Brain pericyte (primary cell): ENCODE data around the gene ITGB7.

Experiments
- DNase-seq: peaks from one replicate; pipeline ENCODE4 v3.0.0-alpha.2; 2012; ENCODE audit warnings: low read depth, low spot score

ITGB7 gene

DNA sequence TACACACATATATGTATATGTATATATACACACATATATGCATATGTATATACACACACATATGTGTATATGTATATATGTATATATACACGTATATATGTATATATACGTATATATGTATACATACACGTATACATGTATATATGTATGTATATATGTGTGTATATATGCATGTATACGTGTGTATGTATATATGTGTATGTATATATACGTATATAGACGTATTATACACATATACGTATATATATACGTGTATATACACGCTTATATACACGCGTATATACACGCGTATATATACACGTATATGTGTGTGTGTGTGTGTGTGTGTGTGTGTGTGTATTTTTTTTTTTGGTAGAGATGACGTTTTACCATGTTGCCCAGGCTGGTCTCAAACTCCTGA is 59.4 kb downstream of the ITGB7 start:
- no peak for DNase-seq

DNA sequence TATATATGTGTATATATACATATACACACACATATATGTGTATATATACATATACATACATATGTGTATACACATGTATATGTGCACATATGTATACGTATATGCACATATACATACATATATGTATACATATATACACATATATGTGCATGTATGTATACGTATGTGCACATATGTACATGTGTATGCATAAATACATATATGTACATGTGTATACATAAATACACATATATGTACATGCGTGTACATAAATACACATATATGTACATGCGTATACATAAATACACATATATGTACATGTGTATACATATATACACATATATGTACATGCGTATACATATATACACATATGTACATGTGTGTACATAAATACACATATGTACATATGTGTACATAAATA is 59.9 kb downstream of the ITGB7 start:
- DNase-seq, result no peak

GRCh38 chr12:53145383-53146260 is 61.4 kb downstream of the ITGB7 start:
- no peak for DNase-seq

- no peak for DNase-seq
Observed at GRCh38 chr12:53143355-53143754, 63.7 kb downstream of the ITGB7 start.
